Activated CD8-positive, alpha-beta memory T cell treated with anti-CD3 and anti-CD28 coated beads for 24 hours (primary cell): Measurements from ENCODE around the gene GOLT1A.

Source experiments
- DNase-seq: peaks from one replicate; pipeline ENCODE4 v3.0.0-alpha.2; 2020

GOLT1A gene

GRCh38 chr1:204190212-204191211 is 23.3 kb downstream of the GOLT1A start:
- peak; percentile 61 for DNase-seq

- no peak for DNase-seq
Observed at GRCh38 chr1:204188959-204189639, 24.7 kb downstream of the GOLT1A start.

GRCh38 chr1:204186597-204186996 is 27.2 kb downstream of the GOLT1A start:
- DNase-seq, result no peak

- no peak for DNase-seq
Observed at GRCh38 chr1:204181116-204181515, 32.7 kb downstream of the GOLT1A start.

GRCh38 chr1:204180133-204180532 is 33.7 kb downstream of the GOLT1A start:
- no peak for DNase-seq

GRCh38 chr1:204178487-204179281 is 35.1 kb downstream of the GOLT1A start:
- DNase-seq, result no peak

- DNase-seq, result no peak
Observed at GRCh38 chr1:204177133-204177532, 36.7 kb downstream of the GOLT1A start.

- no peak for DNase-seq
Observed at GRCh38 chr1:204176049-204176448, 37.7 kb downstream of the GOLT1A start.

GRCh38 chr1:204174958-204175357 is 38.8 kb downstream of the GOLT1A start:
- no peak for DNase-seq

- no peak for DNase-seq
Observed at GRCh38 chr1:204172404-204173029, 41.3 kb downstream of the GOLT1A start.

GRCh38 chr1:204171751-204172178 is 42.0 kb downstream of the GOLT1A start:
- no peak for DNase-seq

- DNase-seq, result no peak
Observed at GRCh38 chr1:204170494-204171155, 43.2 kb downstream of the GOLT1A start.

- no peak for DNase-seq
Observed at GRCh38 chr1:204169858-204170257, 43.9 kb downstream of the GOLT1A start.

- DNase-seq, result no peak
Observed at GRCh38 chr1:204167730-204168129, 46.1 kb downstream of the GOLT1A start.

GRCh38 chr1:204166219-204166618 is 47.6 kb downstream of the GOLT1A start, which contains the start of gene REN:
TSS of gene REN (minus strand) at chr1:204166337. CDS start at chr1:204166293, 44 bp downstream.
- no peak for DNase-seq

- peak; percentile 96 for DNase-seq
Observed at GRCh38 chr1:204162494-204163074, 51.2 kb downstream of the GOLT1A start.

GRCh38 chr1:204161609-204162493 is 51.9 kb downstream of the GOLT1A start:
- DNase-seq, result peak; percentile 52

GRCh38 chr1:204157962-204158361 is 55.8 kb downstream of the GOLT1A start:
- DNase-seq, result no peak

- DNase-seq, result no peak
Observed at GRCh38 chr1:204155881-204156280, 57.9 kb downstream of the GOLT1A start.

- no peak for DNase-seq
Observed at GRCh38 chr1:204154568-204155255, 59.1 kb downstream of the GOLT1A start.
